SK-N-SH (cell line): ENCODE measurements around the gene ZRANB3. TPM values are rescaled to one million over a fixed set of nuclear protein-coding genes. Genes with fewer than 3 reads are reported as not detected.

Experiments used
- CTCF ChIA-PET: fragments of 300-600, 350-600 bp; formaldehyde crosslinking; extraction: SDS; loops from one replicate; lab custom pipeline; 2021; lab: Yijun Ruan, JAX
- POLR2A ChIA-PET: fragments of 350-600 bp; sonication (Branson Sonifier 250); formaldehyde crosslinking; extraction: SDS; loops from one replicate; lab custom pipeline; 2020; ENCODE audit warnings: antibody characterized with exemption, inconsistent platforms; lab: Yijun Ruan, JAX
- DNase-seq: peaks from one replicate; pipeline ENCODE4 v3.0.0; 2012
- H2AFZ ChIP-seq: fragments of 200-600 bp; sonication (generic); 2 replicates; pipeline ENCODE4 v1.8.1; 2016; ENCODE audit warnings: antibody characterized with exemption, mild to moderate bottlenecking, low read depth
- H3F3A ChIP-seq: fragments of 200-600 bp; sonication (generic); replicated peaks from 2 replicates; pipeline ENCODE3; 2016; ENCODE audit warnings: antibody characterized with exemption, mild to moderate bottlenecking; ENCODE audit not compliant: insufficient read depth
- H3K27ac ChIP-seq, 2 experiments: fragments of 200-500 bp in 1 of 2; fragments of 200-600 bp in 1 of 2; sonication (Bioruptor generic) in 1 of 2; sonication (generic), shearing (Covaris generic) in 1 of 2; 2 replicates each; pipeline versions ENCODE4 v1.5.1 to v1.6.1; 2014 to 2016; ENCODE audit warnings: low read depth in 2 of 2, inconsistent platforms in 1 of 2, low read length in 1 of 2, mild to moderate bottlenecking in 1 of 2, mixed read lengths in 1 of 2
- H3K27me3 ChIP-seq: fragments of 200-600 bp; sonication (generic), shearing (Covaris generic); 2 replicates; pipeline ENCODE4 v1.6.1; 2016; ENCODE audit warnings: mixed run types; ENCODE audit not compliant: insufficient read depth
- H3K36me3 ChIP-seq, 2 experiments: fragments of 200-500 bp in 1 of 2; fragments of 200-600 bp in 1 of 2; sonication (Bioruptor generic) in 1 of 2; sonication (generic) in 1 of 2; replicated peaks in 1 of 2; 2 replicates each; pipeline versions ENCODE3 to v1.5.1; 2014 to 2016; ENCODE audit warnings: low read length in 1 of 2, mild to moderate bottlenecking in 1 of 2; ENCODE audit not compliant: insufficient read depth in 2 of 2, control insufficient read depth in 1 of 2
- H3K4me1 ChIP-seq, 2 experiments: fragments of 200-500 bp in 1 of 2; fragments of 200-600 bp in 1 of 2; sonication (Bioruptor generic) in 1 of 2; sonication (generic), shearing (Covaris generic) in 1 of 2; 2 replicates each; pipeline versions ENCODE4 v1.5.1 to v1.6.1; 2014 to 2016; ENCODE audit warnings: low read depth in 1 of 2, low read length in 1 of 2, mixed run types in 1 of 2; ENCODE audit not compliant: insufficient read depth in 2 of 2, control insufficient read depth in 1 of 2
- H3K4me2 ChIP-seq: fragments of 200-600 bp; sonication (generic), shearing (Covaris generic); 2 replicates; pipeline ENCODE4 v1.6.1; 2017; ENCODE audit warnings: mixed run types
- H3K4me3 ChIP-seq, 2 experiments: fragments of 200-500 bp in 1 of 2; fragments of 200-600 bp in 1 of 2; sonication (Bioruptor generic) in 1 of 2; sonication (generic), shearing (Covaris generic) in 1 of 2; 2 replicates each; pipeline versions ENCODE4 v1.5.1 to v1.8.1; 2014 to 2016; ENCODE audit warnings: low read depth in 2 of 2, inconsistent platforms in 1 of 2, low read length in 1 of 2, mild to moderate bottlenecking in 1 of 2, mixed read lengths in 1 of 2, moderate library complexity in 1 of 2
- H3K79me2 ChIP-seq: fragments of 200-600 bp; sonication (generic); 2 replicates; pipeline ENCODE4 v1.8.1; 2017; ENCODE audit warnings: mild to moderate bottlenecking; ENCODE audit not compliant: insufficient read depth
- H3K9ac ChIP-seq: fragments of 200-600 bp; sonication (generic); 2 replicates; pipeline ENCODE4 v1.6.1; 2017; ENCODE audit warnings: mixed run types
- H3K9me2 ChIP-seq: fragments of 200-600 bp; sonication (generic); 2 replicates; pipeline ENCODE4 v1.6.1; 2017; ENCODE audit warnings: mixed run types
- H3K9me3 ChIP-seq: fragments of 200-600 bp; sonication (generic); 2 replicates; pipeline ENCODE4 v1.6.1; 2017; ENCODE audit warnings: mixed run types, mild to moderate bottlenecking, moderate library complexity
- H4K20me1 ChIP-seq: fragments of 200-600 bp; sonication (generic); 2 replicates; pipeline ENCODE4 v1.6.1; 2017; ENCODE audit warnings: mild to moderate bottlenecking, mixed run types; ENCODE audit not compliant: insufficient read depth
- CHD2 ChIP-seq: fragments of 150-350 bp; IDR thresholded peaks from 2 replicates; pipeline ENCODE4 v1.6.1; 2018; ENCODE audit warnings: low read length; ENCODE audit not compliant: partially characterized antibody
- CTCF ChIP-seq: fragments of 200-600 bp; sonication (generic); IDR thresholded peaks from 2 replicates; pipeline ENCODE4 v1.6.1; 2017; ENCODE audit warnings: antibody characterized with exemption, mild to moderate bottlenecking, moderate library complexity
- ELF1 ChIP-seq: IDR thresholded peaks from 2 replicates; pipeline ENCODE4 v1.4.0; 2012
- EP300 ChIP-seq, 2 experiments: IDR thresholded peaks; 2 replicates each; pipeline versions ENCODE4 v1.4.0 to v1.6.1; 2012; ENCODE audit warnings: borderline replicate concordance in 1 of 2, low read depth in 1 of 2, low read length in 1 of 2
- EZH2phosphoT487 ChIP-seq: fragments of 200-600 bp; sonication (generic); IDR thresholded peaks from 2 replicates; pipeline ENCODE4 v1.6.1; 2017; ENCODE audit warnings: low read depth, mixed run types, mild to moderate bottlenecking, antibody characterized with exemption, moderate library complexity, borderline replicate concordance
- FOXJ3 ChIP-seq: sonication (generic); formaldehyde crosslinking; IDR thresholded peaks from 2 replicates; pipeline ENCODE4 v1.5.1; 2020; ENCODE audit warnings: mild to moderate bottlenecking, missing genetic modification reagents
- IRF3 ChIP-seq: fragments of 150-350 bp; IDR thresholded peaks from 2 replicates; pipeline ENCODE4 v1.6.1; 2016; ENCODE audit warnings: mild to moderate bottlenecking, low read depth, low read length
- NRF1 ChIP-seq: IDR thresholded peaks from 2 replicates; pipeline ENCODE4 v1.6.1; 2012; ENCODE audit warnings: low read depth, mild to moderate bottlenecking, low read length
- RAD21 ChIP-seq: IDR thresholded peaks from 2 replicates; pipeline ENCODE4 v1.6.1; 2012; ENCODE audit warnings: mild to moderate bottlenecking, low read length
- RFX5 ChIP-seq: IDR thresholded peaks from 2 replicates; pipeline ENCODE4 v1.6.1; 2012; ENCODE audit warnings: mild to moderate bottlenecking, improper control_type of control experiment, low read length
- RXRA ChIP-seq: IDR thresholded peaks from 2 replicates; pipeline ENCODE4 v1.4.0; 2012; ENCODE audit warnings: low read depth, mild to moderate bottlenecking, borderline replicate concordance
- SIN3A ChIP-seq: IDR thresholded peaks from 2 replicates; pipeline ENCODE4 v1.6.1; 2012; ENCODE audit warnings: low read depth, mild to moderate bottlenecking, low read length, moderate library complexity, borderline replicate concordance
- TAF1 ChIP-seq: IDR thresholded peaks from 2 replicates; pipeline ENCODE4 v1.6.1; 2012; ENCODE audit warnings: low read depth, mild to moderate bottlenecking, low read length, moderate library complexity, borderline replicate concordance
- TCF12 ChIP-seq: IDR thresholded peaks from 2 replicates; pipeline ENCODE4 v1.4.0; 2012
- USF1 ChIP-seq: IDR thresholded peaks from 2 replicates; pipeline ENCODE4 v1.4.0; 2012; ENCODE audit warnings: low read depth, borderline replicate concordance
- YY1 ChIP-seq: IDR thresholded peaks from 2 replicates; pipeline ENCODE4 v1.4.0; 2012; ENCODE audit warnings: low read depth, mild to moderate bottlenecking
- ZBTB33 ChIP-seq: IDR thresholded peaks from 2 replicates; pipeline ENCODE4 v1.4.0; 2012; ENCODE audit warnings: low read depth, borderline replicate concordance
- polyA plus RNA-seq, 3 experiments: library from polyadenylated mRNA; depleted of rRNA; stranded (reverse); fragments of >200 nt; gene quantifications; 2 replicates each; pipeline ENCODE4 v1.2.3, GENCODE V29; 2012
- TF ChIP-seq, protein P1 (sequence below): fragments of 150-350 bp; IDR thresholded peaks from 2 replicates; pipeline ENCODE4 v1.6.1; 2017; ENCODE audit warnings: antibody characterized with exemption, low read length, low read depth, borderline replicate concordance
- TF ChIP-seq, protein P2 (sequence below): IDR thresholded peaks from 2 replicates; pipeline ENCODE4; 2012
- TF ChIP-seq, protein P3 (sequence below): IDR thresholded peaks from 2 replicates; pipeline ENCODE4 v1.6.1; 2012; ENCODE audit warnings: mild to moderate bottlenecking, low read depth, low read length, moderate library complexity

The ZRANB3 gene
- polyA plus RNA-seq, 1 of the 3 experiments (the other 2 are of a cell fraction), result 4.1 TPM

GRCh38 chr2:135279209-135279608 lies 251.8 kb downstream of the ZRANB3 start:
- no peak for TF ChIP-seq ELF1
- TF ChIP-seq, protein P1, sequence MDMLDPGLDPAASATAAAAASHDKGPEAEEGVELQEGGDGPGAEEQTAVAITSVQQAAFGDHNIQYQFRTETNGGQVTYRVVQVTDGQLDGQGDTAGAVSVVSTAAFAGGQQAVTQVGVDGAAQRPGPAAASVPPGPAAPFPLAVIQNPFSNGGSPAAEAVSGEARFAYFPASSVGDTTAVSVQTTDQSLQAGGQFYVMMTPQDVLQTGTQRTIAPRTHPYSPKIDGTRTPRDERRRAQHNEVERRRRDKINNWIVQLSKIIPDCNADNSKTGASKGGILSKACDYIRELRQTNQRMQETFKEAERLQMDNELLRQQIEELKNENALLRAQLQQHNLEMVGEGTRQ, result no peak
- no peak for TF ChIP-seq IRF3
- TF ChIP-seq, protein P2, sequence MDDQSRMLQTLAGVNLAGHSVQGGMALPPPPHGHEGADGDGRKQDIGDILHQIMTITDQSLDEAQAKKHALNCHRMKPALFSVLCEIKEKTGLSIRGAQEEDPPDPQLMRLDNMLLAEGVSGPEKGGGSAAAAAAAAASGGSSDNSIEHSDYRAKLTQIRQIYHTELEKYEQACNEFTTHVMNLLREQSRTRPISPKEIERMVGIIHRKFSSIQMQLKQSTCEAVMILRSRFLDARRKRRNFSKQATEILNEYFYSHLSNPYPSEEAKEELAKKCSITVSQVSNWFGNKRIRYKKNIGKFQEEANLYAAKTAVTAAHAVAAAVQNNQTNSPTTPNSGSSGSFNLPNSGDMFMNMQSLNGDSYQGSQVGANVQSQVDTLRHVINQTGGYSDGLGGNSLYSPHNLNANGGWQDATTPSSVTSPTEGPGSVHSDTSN, result no peak
- no peak for TF ChIP-seq YY1
- no peak for TF ChIP-seq ZBTB33
- TF ChIP-seq EZH2phosphoT487, result no peak
- TF ChIP-seq USF1, result no peak
- TF ChIP-seq TCF12, result no peak
- TF ChIP-seq, protein P3, sequence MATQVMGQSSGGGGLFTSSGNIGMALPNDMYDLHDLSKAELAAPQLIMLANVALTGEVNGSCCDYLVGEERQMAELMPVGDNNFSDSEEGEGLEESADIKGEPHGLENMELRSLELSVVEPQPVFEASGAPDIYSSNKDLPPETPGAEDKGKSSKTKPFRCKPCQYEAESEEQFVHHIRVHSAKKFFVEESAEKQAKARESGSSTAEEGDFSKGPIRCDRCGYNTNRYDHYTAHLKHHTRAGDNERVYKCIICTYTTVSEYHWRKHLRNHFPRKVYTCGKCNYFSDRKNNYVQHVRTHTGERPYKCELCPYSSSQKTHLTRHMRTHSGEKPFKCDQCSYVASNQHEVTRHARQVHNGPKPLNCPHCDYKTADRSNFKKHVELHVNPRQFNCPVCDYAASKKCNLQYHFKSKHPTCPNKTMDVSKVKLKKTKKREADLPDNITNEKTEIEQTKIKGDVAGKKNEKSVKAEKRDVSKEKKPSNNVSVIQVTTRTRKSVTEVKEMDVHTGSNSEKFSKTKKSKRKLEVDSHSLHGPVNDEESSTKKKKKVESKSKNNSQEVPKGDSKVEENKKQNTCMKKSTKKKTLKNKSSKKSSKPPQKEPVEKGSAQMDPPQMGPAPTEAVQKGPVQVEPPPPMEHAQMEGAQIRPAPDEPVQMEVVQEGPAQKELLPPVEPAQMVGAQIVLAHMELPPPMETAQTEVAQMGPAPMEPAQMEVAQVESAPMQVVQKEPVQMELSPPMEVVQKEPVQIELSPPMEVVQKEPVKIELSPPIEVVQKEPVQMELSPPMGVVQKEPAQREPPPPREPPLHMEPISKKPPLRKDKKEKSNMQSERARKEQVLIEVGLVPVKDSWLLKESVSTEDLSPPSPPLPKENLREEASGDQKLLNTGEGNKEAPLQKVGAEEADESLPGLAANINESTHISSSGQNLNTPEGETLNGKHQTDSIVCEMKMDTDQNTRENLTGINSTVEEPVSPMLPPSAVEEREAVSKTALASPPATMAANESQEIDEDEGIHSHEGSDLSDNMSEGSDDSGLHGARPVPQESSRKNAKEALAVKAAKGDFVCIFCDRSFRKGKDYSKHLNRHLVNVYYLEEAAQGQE, result no peak
- TF ChIP-seq NRF1, result no peak
- no peak for TF ChIP-seq SIN3A
- TF ChIP-seq RXRA, result no peak
- no peak for TF ChIP-seq RAD21
- no peak for TF ChIP-seq TAF1
- no peak for TF ChIP-seq CHD2
- TF ChIP-seq EP300 (IDR thresholded peaks at IDR 0.05; ENCODE audit: borderline replicate concordance in 1 of 2, low read depth in 1 of 2, low read length in 1 of 2), result no peak
- TF ChIP-seq RFX5, result no peak
- no peak for TF ChIP-seq FOXJ3 (CRISPR knock-in tag)
- TF ChIP-seq CTCF, result no peak
- H2AFZ ChIP-seq, result no peak overlapping the region
- H3K4me2 ChIP-seq, result no peak overlapping the region
- no peaks in the 10 kb centered on the region for H4K20me1 ChIP-seq
- H3K9me2 ChIP-seq, result no peaks in the 10 kb centered on the region
- H3K4me1 ChIP-seq, result no peaks in the 10 kb centered on the region
- no peak overlapping the region for H3K4me3 ChIP-seq
- POLR2A ChIA-PET, result interaction anchor here (0.6 kb wide), 1 partner anchor 116 kb away, joined by 3 read pairs; no protein-coding TSS in a partner anchor
- no peaks in the 10 kb centered on the region for H3K27me3 ChIP-seq
- CTCF ChIA-PET, result interaction anchor here (1.1 kb wide), 1 partner anchor 27 kb away, joined by 3 read pairs; no protein-coding TSS in a partner anchor
- no peak overlapping the region for H3K9ac ChIP-seq
- no peaks in the 10 kb centered on the region for H3K9me3 ChIP-seq
- DNase-seq, result no peak
- peaks cover 3% of the 10 kb centered on the region for H3F3A ChIP-seq
- no peaks in the 10 kb centered on the region for H3K79me2 ChIP-seq
- no peaks in the 10 kb centered on the region for H3K36me3 ChIP-seq
- no peak overlapping the region for H3K27ac ChIP-seq
